Activated CD4-positive, CD25-positive, alpha-beta regulatory T cell treated with anti-CD3 and anti-CD28 coated beads, Interleukin-2, amount 50 U/mL, for 24 hours (primary cell): ENCODE data around the gene CSNK1D.

Experiments
- ATAC-seq, 2 donors: fragments of 150-1000 bp; cut with Tn5 transposase; one replicate each; pipeline ENCODE4 v1.10.0; 2021; ENCODE audit warnings: mild to moderate bottlenecking in 1 of 2, moderate library complexity in 1 of 2

CSNK1D gene

DNA sequence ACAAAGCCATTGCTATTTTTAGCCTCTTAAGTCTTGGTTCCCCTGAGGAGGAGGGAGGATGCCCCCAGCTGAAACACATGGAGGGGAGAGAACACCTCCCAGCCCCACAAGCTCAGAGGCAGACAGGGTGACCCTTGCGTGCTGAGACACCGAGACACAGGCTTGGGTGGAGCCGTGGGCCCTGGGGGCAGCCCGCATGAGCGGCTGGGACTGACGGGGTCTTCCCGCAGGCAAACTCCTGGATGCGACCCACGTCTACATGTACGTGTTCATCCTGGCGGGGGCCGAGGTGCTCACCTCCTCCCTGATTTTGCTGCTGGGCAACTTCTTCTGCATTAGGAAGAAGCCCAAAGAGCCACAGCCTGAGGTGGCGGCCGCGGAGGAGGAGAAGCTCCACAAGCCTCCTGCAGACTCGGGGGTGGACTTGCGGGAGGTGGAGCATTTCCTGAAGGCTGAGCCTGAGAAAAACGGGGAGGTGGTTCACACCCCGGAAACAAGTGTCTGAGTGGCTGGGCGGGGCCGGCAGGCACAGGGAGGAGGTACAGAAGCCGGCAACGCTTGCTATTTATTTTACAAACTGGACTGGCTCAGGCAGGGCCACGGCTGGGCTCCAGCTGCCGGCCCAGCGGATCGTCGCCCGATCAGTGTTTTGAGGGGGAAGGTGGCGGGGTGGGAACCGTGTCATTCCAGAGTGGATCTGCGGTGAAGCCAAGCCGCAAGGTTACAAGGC lies 34.9 kb downstream of the CSNK1D start:
- ATAC-seq: peak; percentile 51 to 70

DNA sequence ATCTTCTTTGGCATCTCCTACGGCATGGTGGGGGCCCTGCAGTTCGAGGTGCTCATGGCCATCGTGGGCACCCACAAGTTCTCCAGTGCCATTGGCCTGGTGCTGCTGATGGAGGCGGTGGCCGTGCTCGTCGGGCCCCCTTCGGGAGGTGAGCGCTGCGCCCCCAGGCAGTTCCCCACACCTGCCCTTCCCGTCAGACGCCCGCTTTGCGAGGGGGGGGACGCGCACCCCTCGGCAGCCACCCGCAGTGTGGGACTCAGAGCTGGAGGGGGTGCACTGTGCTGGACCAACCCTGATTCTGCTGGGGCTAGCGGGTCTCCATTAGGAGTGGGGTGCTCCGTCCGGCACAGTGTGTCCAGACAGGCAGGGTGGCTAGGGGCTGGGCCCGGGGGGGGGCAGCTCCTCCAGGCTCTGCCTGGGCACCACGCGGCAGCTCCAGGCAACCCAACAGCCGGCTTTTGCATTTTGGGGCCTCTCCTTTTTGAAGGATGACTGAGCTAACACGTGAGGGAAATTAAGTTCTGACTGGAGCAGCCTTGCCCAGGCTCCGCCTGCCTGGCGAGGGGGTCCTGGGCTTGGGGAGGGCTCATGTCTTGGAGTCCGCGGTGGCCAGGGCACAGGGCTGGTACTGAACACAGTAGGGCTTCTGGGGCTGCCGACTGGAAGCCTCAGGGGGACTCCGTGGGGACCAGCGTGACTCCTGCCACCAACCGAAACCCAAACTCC lies 35.6 kb downstream of the CSNK1D start:
- ATAC-seq: peak in 1 of 2 donors; percentile 2

- no peak for ATAC-seq
Observed at GRCh38 chr17:82237083-82237745, 36.3 kb downstream of the CSNK1D start.

GRCh38 chr17:82236142-82236971 lies 37.1 kb downstream of the CSNK1D start:
- peak; percentile 33 to 44 for ATAC-seq

GRCh38 chr17:82235775-82236141 lies 37.7 kb downstream of the CSNK1D start:
- ATAC-seq: no peak

GRCh38 chr17:82235056-82235774 lies 38.3 kb downstream of the CSNK1D start:
- no peak for ATAC-seq

DNA sequence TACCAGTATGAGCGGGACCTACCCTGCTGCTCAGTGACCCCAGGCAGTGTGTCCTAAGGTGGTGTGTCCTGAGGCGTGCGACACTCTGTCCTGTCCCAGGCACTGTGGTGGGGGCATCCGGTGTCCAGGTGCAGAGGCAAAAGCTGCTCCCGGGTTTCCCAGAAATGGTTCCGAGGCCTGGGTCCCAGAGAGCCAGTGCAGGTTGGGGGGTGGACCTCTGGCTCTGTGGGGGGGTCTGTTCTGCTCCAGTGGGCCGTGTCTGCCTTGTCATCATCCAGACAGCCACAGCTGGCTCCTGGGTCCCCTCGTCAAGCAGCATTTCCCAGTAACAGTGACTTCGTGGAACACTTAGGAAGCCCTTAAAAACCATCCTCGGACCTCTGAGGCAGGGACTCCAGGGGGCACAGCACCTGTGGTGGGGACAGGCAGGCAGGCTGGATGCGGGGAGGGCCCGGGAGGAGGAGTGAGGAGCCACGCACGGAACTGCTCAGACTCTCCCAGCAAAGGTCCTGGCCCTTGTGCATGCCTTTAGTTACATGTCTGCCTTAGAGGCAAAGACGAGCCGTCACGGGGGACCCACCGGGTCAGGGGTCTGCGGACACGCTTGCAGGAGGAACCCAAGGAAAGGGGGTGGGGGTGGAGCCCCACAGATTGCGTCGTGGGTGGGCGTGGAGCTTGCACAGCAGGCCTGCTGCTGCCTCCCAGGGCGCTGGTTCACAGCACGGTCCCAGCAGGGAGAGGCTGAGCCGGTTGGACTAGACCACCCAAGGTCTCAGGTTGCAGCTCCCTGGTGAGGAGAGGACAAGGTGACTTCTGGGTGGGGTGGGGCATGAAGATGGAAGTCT lies 39.1 kb downstream of the CSNK1D start:
- no peak for ATAC-seq

DNA sequence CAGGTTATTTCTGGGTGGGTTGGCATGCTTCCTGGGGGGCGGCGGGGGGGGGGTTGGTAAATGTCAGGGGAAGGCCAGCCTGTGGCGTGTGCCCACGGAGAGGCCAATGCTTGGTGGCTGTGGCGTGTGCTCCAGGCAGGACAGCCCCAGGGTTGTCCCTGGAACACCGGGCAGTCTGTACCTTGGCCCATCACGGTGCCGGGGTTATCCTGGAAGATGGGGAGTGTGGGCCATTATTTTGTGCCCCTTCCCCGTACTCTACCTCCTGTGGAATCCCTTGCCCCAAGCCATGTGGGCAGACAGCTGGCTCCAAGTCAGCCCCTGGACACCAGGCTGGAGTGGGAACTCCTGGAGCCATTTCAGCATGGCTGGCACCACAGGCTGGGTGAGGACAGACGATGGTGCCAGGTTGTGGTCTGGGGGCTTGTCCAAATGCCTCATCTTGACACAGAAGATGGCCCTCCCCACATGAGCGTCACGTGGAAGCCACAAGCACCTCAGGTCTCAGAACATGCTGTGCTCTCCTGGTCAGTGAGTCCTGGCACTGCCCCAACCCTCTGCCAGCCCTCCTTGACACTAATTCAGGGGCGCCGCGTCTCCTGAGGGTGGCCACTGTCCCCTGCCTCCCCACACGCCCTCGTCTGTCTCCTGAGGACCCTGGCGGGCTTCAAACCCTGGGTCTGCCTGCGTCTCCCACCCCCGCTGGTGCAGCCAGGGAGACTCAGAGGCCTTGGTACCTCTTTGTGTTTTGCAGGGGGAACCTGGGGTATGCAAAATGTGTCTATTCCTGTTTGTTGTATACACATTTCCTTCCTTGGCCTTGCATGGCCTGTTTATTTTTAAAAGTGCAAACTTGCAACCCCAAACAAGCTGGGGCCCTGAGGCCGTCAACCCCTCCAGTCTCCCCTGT lies 40.4 kb downstream of the CSNK1D start:
- ATAC-seq: no peak

- ATAC-seq: no peak
Observed at GRCh38 chr17:82232322-82232820, 41.1 kb downstream of the CSNK1D start.

DNA sequence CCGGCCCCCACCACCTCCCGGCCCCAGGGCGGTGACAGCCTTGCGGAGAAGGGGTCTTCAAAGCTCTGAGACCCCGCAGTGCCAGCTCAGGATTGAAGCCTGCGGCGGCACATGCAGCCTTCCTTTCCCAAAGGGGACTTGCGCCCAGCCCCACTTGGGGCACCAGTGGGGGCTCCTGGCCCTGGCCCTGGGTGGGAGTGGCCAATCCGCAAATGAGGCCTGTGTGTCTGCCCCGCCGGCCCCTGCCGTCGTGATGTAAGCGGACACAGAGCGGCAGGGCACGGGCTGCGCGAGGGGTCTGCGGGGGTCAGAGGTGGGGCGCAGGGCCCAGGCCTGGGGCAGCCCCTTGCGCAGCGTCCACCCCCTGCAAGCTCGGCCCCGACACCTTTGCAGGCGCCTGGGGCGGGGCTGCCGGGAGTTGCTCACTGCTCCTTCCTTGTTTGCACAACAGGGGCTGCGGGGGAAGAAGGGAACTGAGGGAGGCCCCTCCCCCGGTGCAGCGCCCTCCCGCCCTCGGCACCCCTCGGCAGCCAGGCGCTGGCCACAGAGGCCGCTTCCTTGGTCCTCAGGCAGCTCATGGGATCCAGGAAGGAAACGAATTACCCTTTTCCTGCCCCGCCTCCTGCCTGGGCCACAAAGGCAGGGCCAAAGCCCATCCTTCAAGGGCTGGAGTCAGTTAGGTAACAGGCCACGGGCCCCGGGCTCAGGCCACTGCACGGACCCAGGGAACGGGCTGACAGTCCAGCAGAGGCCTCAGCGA lies 41.8 kb downstream of the CSNK1D start:
- no peak for ATAC-seq

GRCh38 chr17:82231312-82231561 lies 42.3 kb downstream of the CSNK1D start:
- no peak for ATAC-seq

GRCh38 chr17:82230609-82231311 lies 42.7 kb downstream of the CSNK1D start:
- peak; percentile 19 to 39 for ATAC-seq

GRCh38 chr17:82229698-82230608 lies 43.5 kb downstream of the CSNK1D start:
- ATAC-seq: no peak

- ATAC-seq: peak; percentile 69
Observed at GRCh38 chr17:82228842-82229697, 44.4 kb downstream of the CSNK1D start, which contains the start of gene SLC16A3. Gene SLC16A3 (plus strand): TSS chr17:82229042. CDS start chr17:82236009, 6,967 bp downstream.

DNA sequence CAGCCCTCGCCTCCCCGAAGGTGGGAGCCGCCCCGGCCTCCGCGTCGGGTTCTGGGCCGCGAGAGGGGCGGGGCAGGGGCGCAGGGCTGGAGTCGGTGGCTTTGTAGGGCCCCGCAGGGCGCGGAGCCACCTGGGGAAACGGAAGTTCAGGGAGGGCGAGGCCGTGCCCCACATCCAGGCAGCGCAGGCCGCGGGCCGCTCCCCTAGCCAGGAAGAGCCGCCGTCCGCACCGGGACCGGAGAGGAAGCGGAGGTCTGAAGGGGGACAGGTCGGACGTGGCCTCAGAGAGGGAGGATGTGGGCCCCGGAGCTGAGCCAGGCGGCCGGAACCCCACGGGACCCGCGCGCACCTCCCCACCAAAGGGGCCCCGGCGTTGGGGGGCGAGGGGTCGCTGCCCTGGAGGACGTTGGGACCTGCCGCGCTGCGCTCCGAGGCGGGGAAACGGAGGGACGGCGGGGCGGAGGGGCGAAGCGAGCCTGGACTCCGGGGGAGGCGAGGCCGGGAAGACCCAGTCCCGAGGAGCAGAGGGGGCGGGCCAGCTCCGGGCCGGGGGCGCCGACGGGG lies 45.1 kb downstream of the CSNK1D start:
- ATAC-seq: peak; percentile 50 to 57

DNA sequence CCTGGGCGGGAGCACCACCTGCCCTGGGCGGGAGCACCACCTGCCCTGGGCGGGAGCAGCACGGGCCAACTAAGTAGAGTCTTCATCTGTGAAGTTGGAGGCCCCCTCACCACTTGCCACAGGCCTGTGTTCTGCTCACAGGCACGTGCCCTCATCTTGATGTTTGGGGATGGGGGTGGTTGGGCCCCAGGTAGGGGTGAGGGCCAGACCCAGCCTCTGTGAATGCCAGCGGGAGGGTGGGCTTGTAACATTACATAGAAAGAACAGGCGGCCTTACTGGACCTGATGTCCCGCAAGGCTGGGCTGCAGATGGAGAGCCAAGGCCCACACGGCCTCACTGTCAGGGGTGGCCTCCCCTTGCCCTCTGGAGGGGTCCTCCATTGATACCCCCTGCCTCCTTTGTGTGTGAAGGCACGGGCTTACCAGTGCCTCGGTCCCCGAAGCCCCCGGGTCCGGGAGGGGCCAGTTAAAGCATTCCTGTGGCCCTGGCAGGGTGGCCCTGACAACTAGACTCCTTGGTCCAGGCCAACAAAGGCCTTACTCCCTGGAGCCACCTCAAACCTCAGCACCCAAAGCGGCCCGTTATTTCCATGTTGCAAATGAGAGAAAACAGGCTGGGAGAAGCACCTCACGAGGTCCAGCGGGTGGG lies 45.7 kb downstream of the CSNK1D start:
- ATAC-seq: no peak
